SU-DHL-6 (cell line): ENCODE data around the gene UVSSA.

ENCODE experiments used
- H2AFZ ChIP-seq: fragments of 200-600 bp; sonication (generic); 2 replicates; pipeline ENCODE4 v1.6.1; 2014; ENCODE audit warnings: low read depth, mild to moderate bottlenecking, moderate library complexity, mixed read lengths, antibody characterized with exemption, low read length; ENCODE audit not compliant: severe bottlenecking
- H3F3A ChIP-seq: fragments of 200-600 bp; shearing (Covaris generic); 2 replicates; pipeline ENCODE4 v1.6.0; 2016; ENCODE audit warnings: antibody characterized with exemption, mild to moderate bottlenecking; ENCODE audit not compliant: insufficient read depth
- H3K27ac ChIP-seq: fragments of 200-600 bp; sonication (generic); 2 replicates; pipeline ENCODE4 v1.5.1; 2016; ENCODE audit warnings: low read depth, mild to moderate bottlenecking, low read length, moderate library complexity, mixed read lengths
- H3K27me3 ChIP-seq: fragments of 200-600 bp; sonication (generic), shearing (Covaris generic); 2 replicates; pipeline ENCODE4 v1.6.0; 2014; ENCODE audit warnings: mild to moderate bottlenecking, low read length
- H3K36me3 ChIP-seq: fragments of 200-600 bp; sonication (generic); 2 replicates; pipeline ENCODE4 v1.6.1; 2014; ENCODE audit warnings: mild to moderate bottlenecking, low read length, mixed read lengths
- H3K4me2 ChIP-seq: fragments of 300-600, 200-600 bp; shearing (Covaris generic), sonication (generic); 2 replicates; pipeline ENCODE4 v1.6.0; 2014; ENCODE audit warnings: low read length, low read depth, mild to moderate bottlenecking; ENCODE audit not compliant: poor library complexity, severe bottlenecking
- H3K4me3 ChIP-seq: fragments of 200-600 bp; sonication (generic); 2 replicates; pipeline ENCODE4 v1.5.1; 2014; ENCODE audit warnings: antibody characterized with exemption, low read length, mild to moderate bottlenecking, mixed read lengths; ENCODE audit not compliant: insufficient read depth, poor library complexity, severe bottlenecking
- H3K79me2 ChIP-seq: fragments of 200-600 bp; sonication (generic); 2 replicates; pipeline ENCODE4 v1.6.1; 2014; ENCODE audit warnings: mild to moderate bottlenecking, low read length, moderate library complexity; ENCODE audit not compliant: insufficient read depth
- H3K9ac ChIP-seq: fragments of 200-600 bp; sonication (generic); 2 replicates; pipeline ENCODE4 v1.7.0; 2014; ENCODE audit warnings: mild to moderate bottlenecking, low read length
- H3K9me2 ChIP-seq: fragments of 200-600 bp; sonication (generic); replicated peaks from 2 replicates; pipeline ENCODE4 v1.6.1; 2014; ENCODE audit warnings: low read length; ENCODE audit not compliant: insufficient read depth
- H3K9me3 ChIP-seq: fragments of 200-600 bp; sonication (generic); 2 replicates; pipeline ENCODE4 v1.6.1; 2014; ENCODE audit warnings: low read length, mixed read lengths; ENCODE audit not compliant: insufficient read depth
- H4K20me1 ChIP-seq: fragments of 200-600 bp; sonication (generic); 2 replicates; pipeline ENCODE4 v1.6.1; 2014; ENCODE audit warnings: low read depth, mild to moderate bottlenecking, antibody characterized with exemption, low read length, moderate library complexity, mixed read lengths
- EZH2phosphoT487 ChIP-seq: fragments of 200-600 bp; sonication (generic), shearing (Covaris generic); conservative IDR thresholded peaks from 2 replicates; pipeline ENCODE4 v1.6.1; 2018; ENCODE audit warnings: mild to moderate bottlenecking, antibody characterized with exemption, low read length, moderate library complexity, mixed read lengths
- TF ChIP-seq, protein P1 (sequence below): fragments of 200-600 bp; sonication (generic); IDR thresholded peaks from one replicate; pipeline ENCODE4 v1.5.1; 2017; ENCODE audit warnings: antibody characterized with exemption, mild to moderate bottlenecking, low read length, moderate library complexity; ENCODE audit not compliant: insufficient read depth, poor library complexity, severe bottlenecking

Gene UVSSA

DNA sequence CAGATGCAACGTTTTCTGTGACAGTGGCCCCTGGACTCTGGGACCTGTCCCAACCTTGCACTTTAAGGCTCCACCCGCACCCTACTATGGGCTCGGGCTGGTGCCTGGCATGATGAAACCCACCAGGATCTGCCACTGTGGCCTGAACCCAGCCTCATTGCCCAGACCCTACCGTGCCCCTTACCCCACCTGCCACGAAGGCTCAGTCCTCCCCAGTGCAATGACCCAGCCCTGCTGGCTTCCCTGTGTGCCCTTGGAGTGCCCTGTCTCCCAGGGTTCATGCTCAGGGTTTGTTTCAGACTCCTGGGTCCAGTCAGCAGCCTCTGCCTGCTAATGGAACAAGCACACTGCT, 3.1 kb downstream of the UVSSA start:
- no peak overlapping the region for H3K9ac ChIP-seq
- no peaks in the 10 kb centered on the region for H3K36me3 ChIP-seq

GRCh38 chr4:1351854-1352566, 5.0 kb downstream of the UVSSA start:
- Histone ChIP-seq H3K79me2 (0 out of 2 replicates have a peak, but pooled peaks cover 8% of the 10 kb centered on the region), H3K9ac (no peak overlapping the region; the same call in 1 of the 2 replicates), H3K4me2 (no peak overlapping the region), H3K9me3 (no peaks in the 10 kb centered on the region), H4K20me1 (no peaks in the 10 kb centered on the region), H3K4me3 (no peak overlapping the region), H3K36me3 (no peaks in the 10 kb centered on the region), H2AFZ (peak overlapping the region; percentile 14), H3K9me2 (no peaks in the 10 kb centered on the region), H3F3A (no peaks in the 10 kb centered on the region), H3K27ac (no peak overlapping the region), H3K27me3 (no peaks in the 10 kb centered on the region)
- no peak for TF ChIP-seq EZH2phosphoT487
- TF ChIP-seq, protein P1, sequence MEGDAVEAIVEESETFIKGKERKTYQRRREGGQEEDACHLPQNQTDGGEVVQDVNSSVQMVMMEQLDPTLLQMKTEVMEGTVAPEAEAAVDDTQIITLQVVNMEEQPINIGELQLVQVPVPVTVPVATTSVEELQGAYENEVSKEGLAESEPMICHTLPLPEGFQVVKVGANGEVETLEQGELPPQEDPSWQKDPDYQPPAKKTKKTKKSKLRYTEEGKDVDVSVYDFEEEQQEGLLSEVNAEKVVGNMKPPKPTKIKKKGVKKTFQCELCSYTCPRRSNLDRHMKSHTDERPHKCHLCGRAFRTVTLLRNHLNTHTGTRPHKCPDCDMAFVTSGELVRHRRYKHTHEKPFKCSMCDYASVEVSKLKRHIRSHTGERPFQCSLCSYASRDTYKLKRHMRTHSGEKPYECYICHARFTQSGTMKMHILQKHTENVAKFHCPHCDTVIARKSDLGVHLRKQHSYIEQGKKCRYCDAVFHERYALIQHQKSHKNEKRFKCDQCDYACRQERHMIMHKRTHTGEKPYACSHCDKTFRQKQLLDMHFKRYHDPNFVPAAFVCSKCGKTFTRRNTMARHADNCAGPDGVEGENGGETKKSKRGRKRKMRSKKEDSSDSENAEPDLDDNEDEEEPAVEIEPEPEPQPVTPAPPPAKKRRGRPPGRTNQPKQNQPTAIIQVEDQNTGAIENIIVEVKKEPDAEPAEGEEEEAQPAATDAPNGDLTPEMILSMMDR = peak; percentile 79

More for the DNA sequence above, 3.1 kb downstream of the UVSSA start:
- Histone ChIP-seq H3K4me2 (no peak overlapping the region), H3K79me2 (0 out of 2 replicates have a peak, but pooled peaks cover 8% of the 10 kb centered on the region), H3K4me3 (no peak overlapping the region), H3F3A (no peaks in the 10 kb centered on the region), H4K20me1 (no peaks in the 10 kb centered on the region), H3K9me2 (no peaks in the 10 kb centered on the region), H3K27me3 (no peaks in the 10 kb centered on the region), H2AFZ (no peak overlapping the region), H3K27ac (no peak overlapping the region), H3K9me3 (no peaks in the 10 kb centered on the region)
- TF ChIP-seq, protein P1 = no peak
- no peak for TF ChIP-seq EZH2phosphoT487

- Histone ChIP-seq H3K79me2 (0 out of 2 replicates have a peak, but pooled peaks cover 8% of the 10 kb centered on the region), H3K27me3 (no peaks in the 10 kb centered on the region), H3K9ac (no peak overlapping the region), H3K9me3 (no peaks in the 10 kb centered on the region), H3K9me2 (no peaks in the 10 kb centered on the region), H2AFZ (no peak overlapping the region), H4K20me1 (no peaks in the 10 kb centered on the region), H3F3A (no peaks in the 10 kb centered on the region), H3K4me3 (no peak overlapping the region), H3K36me3 (no peaks in the 10 kb centered on the region), H3K27ac (no peak overlapping the region), H3K4me2 (no peak overlapping the region)
- no peak for TF ChIP-seq EZH2phosphoT487
- TF ChIP-seq, protein P1 = no peak
These were observed 5.5 kb downstream of the UVSSA start for GRCh38 chr4:1352567-1352900.
